PFSK-1 (cell line): ENCODE results near the gene DYRK2.

Experiments
- FOXP2 ChIP-seq: optimal IDR thresholded peaks from 2 replicates; pipeline ENCODE3; 2011; ENCODE audit warnings: borderline replicate concordance, control low read depth, inconsistent platforms; ENCODE audit not compliant: insufficient read depth; ENCODE audit errors: extremely low read length, extremely low read depth
- POLR2AphosphoS5 ChIP-seq: IDR thresholded peaks from 2 replicates; pipeline ENCODE4 v1.6.1; 2012; ENCODE audit warnings: low read depth, mild to moderate bottlenecking, control low read depth, low read length, moderate library complexity
- SIN3A ChIP-seq: IDR thresholded peaks from 2 replicates; pipeline ENCODE4 v1.6.1; 2012; ENCODE audit warnings: mild to moderate bottlenecking, low read length, moderate library complexity, borderline replicate concordance; ENCODE audit not compliant: insufficient read depth
- TAF1 ChIP-seq: IDR thresholded peaks from 2 replicates; pipeline ENCODE4 v1.6.1; 2012; ENCODE audit warnings: low read length, control low read depth, borderline replicate concordance; ENCODE audit not compliant: insufficient read depth
- TF ChIP-seq, protein P1 (sequence below), 2 experiments: IDR thresholded peaks; 2 replicates each; pipeline versions ENCODE4 v1.6.1 to v1.8.0; 2011 to 2012; ENCODE audit warnings: low read depth in 2 of 2, low read length in 2 of 2, control low read depth in 1 of 2, inconsistent platforms in 1 of 2, mild to moderate bottlenecking in 1 of 2, moderate library complexity in 1 of 2; ENCODE audit not compliant: insufficient read depth in 1 of 2

DNA sequence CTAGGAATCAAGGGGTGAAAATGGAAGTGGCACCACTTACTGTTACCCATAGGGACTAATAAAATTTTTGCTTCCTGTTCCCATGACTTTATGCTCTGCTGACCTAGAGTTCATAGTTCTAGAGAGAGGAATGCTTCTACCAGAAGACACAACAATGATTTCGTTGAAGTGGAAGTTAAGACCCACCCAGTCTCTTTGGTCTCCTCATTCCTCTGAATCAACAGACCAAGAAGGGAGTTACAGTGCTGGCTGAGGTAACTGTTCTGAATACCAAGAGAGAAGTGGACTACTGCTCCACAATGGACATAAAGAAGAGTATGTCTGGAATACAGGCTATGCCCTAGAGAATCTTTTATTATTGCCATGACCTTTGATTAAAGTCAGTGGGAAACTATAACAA is 23.5 kb upstream of the DYRK2 start:
- TF ChIP-seq, protein P1, sequence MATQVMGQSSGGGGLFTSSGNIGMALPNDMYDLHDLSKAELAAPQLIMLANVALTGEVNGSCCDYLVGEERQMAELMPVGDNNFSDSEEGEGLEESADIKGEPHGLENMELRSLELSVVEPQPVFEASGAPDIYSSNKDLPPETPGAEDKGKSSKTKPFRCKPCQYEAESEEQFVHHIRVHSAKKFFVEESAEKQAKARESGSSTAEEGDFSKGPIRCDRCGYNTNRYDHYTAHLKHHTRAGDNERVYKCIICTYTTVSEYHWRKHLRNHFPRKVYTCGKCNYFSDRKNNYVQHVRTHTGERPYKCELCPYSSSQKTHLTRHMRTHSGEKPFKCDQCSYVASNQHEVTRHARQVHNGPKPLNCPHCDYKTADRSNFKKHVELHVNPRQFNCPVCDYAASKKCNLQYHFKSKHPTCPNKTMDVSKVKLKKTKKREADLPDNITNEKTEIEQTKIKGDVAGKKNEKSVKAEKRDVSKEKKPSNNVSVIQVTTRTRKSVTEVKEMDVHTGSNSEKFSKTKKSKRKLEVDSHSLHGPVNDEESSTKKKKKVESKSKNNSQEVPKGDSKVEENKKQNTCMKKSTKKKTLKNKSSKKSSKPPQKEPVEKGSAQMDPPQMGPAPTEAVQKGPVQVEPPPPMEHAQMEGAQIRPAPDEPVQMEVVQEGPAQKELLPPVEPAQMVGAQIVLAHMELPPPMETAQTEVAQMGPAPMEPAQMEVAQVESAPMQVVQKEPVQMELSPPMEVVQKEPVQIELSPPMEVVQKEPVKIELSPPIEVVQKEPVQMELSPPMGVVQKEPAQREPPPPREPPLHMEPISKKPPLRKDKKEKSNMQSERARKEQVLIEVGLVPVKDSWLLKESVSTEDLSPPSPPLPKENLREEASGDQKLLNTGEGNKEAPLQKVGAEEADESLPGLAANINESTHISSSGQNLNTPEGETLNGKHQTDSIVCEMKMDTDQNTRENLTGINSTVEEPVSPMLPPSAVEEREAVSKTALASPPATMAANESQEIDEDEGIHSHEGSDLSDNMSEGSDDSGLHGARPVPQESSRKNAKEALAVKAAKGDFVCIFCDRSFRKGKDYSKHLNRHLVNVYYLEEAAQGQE (IDR thresholded peaks at IDR 0.05; ENCODE audit: insufficient read depth in 1 of 2, low read depth in 2 of 2, low read length in 2 of 2), result no peak
- TF ChIP-seq POLR2AphosphoS5, result no peak
- TF ChIP-seq TAF1, result no peak
- no peak for TF ChIP-seq SIN3A
- no peak for TF ChIP-seq FOXP2
